ENCODE measurements around the gene MANBA.
"Not testable (repeated sequence)": the region's sequence is repeated elsewhere in the genome, so short reads cannot be mapped to it uniquely, and the experiment has no call there.

MANBA gene

DNA sequence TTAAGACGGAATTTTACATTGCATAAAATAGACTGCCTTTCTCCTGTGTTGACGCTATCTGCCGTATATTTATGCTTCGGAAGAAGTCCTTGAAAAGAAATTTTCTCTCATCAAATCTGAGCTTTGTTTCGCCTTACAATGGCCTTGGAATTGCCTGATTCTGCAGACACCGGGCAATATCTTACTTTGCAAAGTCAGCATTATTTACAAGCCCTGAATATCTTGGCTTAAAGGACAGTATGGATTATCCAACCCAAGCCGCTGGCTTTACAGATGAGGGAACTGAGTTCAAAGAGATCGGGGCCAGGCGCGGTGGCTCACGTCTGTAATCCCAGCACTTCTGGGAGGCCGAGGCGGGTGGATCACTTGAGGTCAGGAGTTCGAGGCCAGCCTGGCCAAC lies 1.1 kb upstream of the MANBA start:
- DNase-seq (ENCODE audit: low spot score) = no peak

DNA sequence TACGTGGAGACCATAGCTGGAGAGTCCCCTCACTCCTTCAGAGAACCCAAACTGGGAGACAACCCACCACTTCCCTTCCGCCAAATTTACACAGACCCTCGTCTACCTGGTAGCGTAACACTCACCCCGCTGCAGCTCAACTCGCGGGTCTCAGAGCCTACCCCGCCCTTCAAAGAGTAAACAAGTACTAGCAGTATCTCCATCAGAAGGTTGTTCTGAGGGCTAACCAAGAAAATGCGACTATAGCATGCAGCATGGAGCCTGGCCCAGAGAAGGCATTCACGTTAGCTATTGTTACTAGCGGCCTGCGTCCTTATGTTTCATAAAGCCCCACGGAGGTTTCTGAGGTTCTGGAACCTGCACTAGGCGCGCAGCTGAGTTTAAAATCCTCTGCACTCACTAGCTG lies 531 bp upstream of the MANBA start:
- DNase-seq (ENCODE audit: low spot score) = peak; percentile 7

DNA sequence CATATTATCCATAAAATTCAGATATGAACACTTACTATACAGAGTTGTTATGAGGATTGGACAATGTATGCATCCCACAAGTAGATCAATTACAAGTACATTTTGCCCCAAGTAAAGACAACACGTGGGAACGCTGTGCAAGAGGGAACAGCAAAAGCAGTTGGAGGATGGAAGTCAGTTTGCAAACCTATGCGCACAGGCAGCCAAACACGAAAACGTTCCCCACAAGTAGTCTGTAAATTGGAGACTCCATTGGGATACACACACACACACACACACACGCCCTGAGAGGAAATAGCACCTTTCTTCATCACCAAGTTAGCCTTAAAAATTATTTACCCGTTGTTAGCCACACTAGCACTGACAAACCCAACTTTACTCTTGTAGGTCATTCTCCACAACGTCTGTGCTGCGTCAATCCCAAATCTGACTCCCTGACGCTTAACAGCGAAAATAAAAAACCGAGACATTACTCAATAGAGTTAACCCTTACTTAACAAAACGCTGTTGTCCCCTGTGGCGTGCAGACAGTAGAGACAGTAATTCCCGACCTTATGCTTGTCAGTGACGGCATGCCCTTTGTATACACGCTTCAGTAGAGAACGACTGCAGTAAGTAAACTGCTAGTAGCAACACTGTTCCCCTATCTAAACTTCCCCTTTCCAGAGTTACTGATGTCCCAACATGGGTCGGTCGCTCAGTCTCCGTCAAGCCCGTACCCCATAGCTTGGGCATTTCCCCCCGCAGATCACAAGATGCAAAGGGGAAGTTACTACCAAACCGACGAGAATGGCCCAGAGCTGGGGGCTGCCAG lies 730 bp downstream of the MANBA start:
- DNase-seq (ENCODE audit: low spot score) = peak; percentile 4

DNA sequence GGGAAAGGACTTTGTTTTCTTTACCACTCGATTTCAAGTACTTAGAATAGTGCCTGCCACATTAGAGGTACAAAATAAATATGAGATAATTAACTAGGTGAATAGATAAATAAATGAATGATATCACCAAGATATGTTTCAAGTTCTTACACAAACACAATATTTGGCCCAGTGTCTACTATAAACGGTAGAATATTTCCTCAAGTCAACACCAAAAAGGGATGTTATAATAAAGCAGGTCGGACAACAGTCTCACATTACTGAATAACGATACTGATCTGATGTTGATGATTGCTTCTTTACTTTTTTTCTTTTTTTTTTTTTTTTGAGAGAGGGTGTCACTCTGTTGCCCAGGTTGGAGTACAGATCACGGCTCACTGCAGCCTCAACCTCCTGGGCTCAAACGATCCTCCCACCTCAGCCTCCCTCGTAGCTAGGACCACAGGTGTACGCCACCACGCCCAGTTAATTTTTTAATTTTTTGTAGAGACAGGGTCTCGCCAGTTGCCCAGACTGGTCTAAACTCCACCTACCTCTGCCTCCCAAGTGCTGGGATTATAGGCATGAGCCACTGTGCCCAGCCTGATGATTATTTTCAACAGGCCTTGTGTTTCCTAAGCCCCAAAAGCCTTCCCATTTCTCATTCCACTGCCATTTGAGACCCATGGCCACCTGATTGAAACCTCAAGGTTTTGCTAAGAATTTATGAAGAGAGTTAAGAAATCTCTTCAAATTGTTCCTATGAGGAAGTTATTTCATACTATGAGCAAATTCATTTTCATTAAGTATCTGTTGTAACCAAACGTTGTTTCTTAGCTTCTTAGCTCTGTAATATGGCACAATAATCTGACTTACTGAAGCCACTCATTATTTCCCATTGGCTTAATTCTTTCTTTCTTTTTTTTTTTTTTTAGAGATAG lies 2.3 kb downstream of the MANBA start:
- DNase-seq (ENCODE audit: low spot score) = no peak

DNA sequence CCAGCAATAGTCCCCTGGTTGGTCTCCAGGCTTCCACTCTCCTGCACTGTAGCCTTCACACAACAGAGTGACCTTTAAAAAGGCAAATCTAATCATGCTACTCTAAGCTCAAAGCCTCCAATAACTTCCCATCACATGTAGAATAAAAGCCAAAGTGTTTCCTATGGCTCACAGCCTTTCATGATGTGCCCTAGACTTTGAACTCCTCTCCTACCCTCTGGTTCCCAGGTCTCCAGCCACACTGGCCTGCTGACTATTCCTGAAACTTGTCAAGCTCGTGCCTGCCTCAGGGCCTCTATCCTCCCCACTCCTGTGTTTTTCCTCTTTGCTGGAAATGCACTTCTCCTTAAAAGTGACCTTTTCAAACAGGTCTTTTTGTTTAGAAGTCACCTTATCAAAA lies 3.1 kb downstream of the MANBA start:
- no peak for DNase-seq (ENCODE audit: low spot score)

DNA sequence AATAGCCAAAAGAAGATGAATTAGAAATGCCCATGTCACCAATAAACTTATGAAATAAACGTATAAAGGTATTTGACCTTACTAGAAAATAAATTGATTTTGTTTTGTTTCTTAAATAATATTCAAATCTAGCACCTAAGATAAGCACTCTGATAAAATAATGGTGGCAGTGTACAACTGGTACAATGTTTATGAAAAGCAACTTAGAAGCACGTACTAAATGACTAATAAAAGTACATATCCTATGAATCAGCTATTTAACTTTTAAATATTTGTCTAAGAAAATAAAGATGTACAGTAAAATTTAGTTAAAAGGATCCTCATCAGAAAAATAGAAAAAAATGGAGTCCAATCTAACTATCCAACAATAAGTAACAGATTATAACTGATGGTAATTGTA lies 6.7 kb downstream of the MANBA start:
- DNase-seq (ENCODE audit: low spot score) = no peak

DNA sequence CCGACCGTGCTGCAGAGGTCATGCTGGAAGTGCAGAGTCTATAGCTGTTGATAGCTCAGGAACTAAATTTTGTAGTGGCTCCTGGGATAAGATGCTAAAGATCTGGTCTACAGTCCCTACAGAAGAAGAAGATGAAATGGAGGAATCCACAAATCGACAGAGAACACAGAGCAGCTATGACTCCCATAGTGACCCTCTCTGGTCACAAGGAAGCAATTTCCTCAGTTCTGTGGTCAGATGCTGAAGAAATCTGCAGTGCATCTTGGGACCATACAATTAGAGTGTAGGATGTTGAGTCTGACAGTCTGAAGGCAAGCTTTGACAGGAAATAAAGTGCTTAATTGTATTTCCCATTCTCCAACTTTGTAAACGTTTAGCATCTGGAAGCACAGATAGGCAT lies 8.8 kb downstream of the MANBA start:
- no peak for DNase-seq (ENCODE audit: low spot score)

DNA sequence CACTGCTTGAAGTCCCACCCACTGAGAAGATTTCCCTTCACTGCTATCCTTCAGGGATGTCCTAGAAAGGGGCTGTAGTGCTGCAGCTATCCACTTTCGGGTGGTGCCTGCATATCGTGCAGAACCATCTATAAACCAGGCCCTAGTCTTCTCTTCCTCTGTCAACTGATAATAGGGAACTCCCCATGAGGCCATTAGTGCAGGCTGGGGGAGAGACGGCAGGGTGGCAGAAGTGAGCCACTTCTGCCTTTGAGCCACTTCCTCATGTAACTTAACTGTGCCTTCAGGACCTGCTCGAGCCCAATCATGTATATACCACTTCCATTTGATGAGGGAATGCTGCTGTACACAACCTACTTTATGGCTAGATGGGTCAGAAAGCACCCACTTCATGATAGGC lies 17.4 kb downstream of the MANBA start:
- not testable (repeated sequence) for DNase-seq (ENCODE audit: low spot score)

DNA sequence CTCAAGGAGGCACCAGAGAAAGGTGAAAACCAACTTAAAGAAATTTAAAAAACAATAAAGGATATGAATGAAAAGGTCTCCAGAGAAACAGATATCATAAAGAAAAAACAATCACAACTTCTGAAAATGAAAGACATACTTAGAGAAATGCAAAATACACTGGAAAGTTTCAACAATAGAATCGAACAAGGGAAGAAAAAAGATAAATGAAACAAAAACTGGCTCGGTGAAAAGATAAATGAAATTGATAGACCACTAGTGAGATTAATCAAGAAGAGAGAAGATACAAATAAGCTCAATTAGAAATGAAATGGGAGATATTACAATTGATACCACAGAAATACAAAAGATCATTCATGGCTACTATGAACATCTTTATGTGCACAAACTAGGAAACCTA lies 22.0 kb downstream of the MANBA start:
- not testable (repeated sequence) for DNase-seq (ENCODE audit: low spot score)

DNA sequence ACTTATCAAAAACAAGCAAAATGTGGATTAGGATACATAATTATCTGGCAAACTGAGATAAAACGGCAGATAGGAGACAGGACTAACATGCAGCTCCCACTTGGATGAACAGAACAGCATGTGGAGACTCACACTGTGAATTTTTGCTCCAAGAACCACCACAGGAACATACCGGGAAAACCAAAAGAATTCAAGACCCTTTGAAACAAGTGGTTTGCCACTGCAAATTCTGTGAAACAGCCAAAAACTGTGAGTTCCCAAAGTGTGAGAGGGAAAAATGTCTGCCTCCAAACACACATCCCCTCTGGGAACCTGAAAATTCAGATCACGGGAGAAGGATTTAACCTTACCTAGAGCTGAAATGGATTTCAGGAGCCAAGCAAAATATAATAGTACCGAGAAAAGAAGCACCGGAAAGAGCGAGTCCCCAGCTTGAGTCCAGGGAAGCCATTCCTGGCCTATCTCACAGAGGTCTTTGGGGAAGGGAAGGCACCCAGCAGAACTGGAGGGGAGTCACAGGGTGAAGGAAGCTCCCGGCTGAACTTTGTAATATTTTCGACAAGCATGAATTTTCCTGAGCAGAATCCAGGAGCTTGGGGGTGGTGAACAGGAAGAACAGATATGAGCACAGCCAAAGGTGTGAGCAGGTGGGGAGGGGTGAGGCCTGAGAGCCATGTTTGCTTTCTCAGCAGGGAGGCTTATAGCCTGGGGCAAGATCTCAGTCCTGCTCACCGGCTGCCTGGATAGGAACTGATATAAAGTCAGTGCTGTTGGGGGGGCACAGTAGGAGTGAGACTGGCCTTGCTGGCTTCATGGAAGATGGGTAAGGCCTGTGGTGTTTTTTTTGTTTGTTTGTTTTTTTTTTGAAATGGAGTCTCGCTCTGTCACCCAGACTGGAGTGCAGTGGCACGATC lies 23.9 kb downstream of the MANBA start:
- DNase-seq (ENCODE audit: low spot score) = no peak

DNA sequence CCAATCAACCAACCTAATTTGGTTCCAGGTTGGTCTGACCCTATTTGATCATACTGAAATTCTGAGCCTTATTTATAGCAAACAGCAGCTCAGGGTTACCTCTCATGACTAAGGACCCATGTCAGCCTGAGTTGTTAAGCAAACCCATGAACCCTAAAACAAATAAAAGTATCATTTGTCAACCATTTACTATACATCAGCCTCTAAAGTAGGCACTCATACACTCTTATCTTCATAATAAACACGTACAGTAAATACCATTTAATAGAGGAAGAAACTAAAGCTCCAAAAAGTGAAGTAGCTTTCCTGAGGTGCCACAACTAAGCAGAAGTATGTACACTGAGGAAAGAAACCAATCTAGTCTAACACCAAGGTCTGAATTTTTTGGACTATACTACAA lies 25.2 kb downstream of the MANBA start:
- DNase-seq (ENCODE audit: low spot score) = no peak

DNA sequence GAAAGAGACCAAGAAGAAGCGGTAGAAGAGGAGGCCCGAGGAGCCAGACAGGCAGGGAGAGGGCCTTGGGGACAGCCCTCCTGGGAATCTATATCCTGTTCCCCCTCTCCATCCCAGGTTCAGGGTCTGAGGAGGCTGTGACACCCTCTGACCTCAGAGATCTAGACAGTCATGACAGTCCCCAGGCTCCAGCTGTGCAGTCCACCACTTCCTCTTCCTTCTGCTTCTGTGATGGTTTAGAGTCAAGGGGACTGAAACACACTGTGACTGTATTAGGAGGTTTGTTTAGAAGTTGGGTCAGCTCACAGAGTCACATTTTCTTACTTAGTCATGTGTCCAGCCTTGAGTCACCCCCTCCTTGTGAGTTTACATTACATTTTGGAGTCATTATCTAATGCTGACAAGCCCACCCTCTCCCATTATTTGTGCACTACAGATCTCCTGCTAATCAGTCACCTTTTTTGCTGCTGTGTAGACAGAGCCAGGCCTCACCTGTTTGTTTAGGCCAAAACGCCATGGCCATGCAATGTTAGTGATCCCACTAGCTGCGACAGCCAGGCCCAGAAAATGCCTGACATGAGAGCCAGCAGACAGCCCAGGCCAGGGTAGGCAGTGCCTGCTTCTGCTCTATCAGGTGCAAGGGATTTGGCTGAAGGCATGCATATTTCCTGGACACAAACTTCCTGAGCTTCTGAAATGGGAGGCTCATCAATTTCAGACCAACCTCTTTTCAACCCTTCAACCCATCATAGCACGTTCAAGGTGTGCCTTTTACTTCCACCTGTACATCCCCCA lies 26.0 kb downstream of the MANBA start:
- no peak for DNase-seq (ENCODE audit: low spot score)

DNA sequence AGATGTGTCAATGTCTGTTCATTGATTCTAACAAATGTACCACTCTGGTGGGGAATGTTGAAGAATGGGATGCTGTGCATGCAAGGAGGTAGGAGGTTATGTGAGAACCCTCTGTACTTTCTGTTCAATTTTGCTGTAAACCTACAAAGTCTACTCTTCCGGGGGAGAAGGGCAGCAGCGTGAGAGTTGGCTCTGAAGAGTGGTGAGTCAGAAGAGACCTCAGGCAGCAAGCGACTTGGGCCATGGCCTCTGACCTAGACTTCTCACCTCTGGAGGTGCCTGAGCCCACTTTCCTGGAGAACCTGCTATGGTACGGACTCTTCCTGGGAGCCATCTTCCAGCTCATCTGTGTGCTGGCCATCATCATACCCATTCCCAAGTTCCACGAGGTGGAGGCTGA lies 26.7 kb downstream of the MANBA start:
- no peak for DNase-seq (ENCODE audit: low spot score)

DNA sequence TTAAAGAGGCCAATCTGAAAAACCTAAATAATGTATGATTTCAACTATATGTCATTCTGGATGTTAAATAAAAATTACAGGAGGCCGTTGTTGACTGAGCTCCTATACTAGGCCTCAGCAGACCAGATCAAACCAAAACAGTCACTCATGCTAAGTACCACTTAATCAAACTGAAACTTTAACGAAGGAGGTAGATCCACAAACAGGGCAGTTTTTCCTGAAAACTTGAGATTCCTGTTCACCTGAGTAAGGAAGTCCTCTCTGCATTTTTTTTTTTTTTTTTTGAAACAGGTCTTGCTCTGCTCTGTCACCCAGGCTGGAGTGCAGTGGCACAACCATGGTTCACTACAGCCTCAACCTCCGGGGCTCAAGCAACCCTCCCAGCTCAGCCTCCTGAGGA lies 27.7 kb downstream of the MANBA start:
- DNase-seq (ENCODE audit: low spot score) = no peak

DNA sequence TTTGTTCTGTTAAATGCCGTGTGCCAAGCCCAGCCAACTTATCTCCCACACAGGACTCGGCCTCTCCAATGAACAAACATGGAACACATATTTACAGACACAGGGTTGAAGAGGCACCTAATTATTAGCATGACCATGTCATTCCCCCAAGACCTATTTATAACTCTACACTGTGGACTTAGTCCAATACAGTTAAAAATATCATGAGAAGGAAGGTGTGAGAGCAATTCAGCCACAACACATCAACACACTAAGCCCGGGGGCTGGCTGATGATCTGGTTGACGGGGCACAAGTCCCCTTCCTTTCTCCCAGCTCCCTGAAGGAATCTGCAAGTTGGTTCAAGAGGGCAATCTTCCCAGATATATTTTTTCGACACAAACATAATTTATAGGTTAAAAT lies 28.1 kb downstream of the MANBA start:
- no peak for DNase-seq (ENCODE audit: low spot score)

DNA sequence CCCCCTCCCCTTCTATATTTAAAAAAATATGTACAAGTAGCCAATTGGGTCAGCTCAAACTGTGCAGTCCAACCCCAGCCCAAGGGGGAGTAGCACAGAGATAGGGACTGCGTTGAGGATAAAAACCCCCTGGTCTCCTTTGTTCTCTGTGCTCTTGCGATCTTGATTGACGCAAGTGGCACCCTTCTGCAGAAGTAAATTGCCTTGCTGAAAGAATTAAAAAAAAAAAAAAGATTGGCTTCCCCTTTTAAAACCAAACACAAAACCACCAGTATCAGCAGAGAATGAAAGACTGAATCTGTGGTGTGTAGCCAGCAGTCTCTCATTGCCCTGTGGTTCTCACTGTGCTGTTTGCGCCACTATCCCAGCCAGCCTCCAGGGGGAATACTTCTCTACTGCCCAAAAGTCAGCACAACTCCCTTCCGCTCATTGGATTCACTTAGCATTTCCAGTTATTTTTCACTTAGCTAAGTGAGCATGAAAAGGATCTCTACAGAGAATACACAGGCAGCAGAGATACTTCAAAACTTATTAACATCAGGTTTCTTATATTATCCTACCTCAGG lies 29.7 kb downstream of the MANBA start:
- no peak for DNase-seq (ENCODE audit: low spot score)

DNA sequence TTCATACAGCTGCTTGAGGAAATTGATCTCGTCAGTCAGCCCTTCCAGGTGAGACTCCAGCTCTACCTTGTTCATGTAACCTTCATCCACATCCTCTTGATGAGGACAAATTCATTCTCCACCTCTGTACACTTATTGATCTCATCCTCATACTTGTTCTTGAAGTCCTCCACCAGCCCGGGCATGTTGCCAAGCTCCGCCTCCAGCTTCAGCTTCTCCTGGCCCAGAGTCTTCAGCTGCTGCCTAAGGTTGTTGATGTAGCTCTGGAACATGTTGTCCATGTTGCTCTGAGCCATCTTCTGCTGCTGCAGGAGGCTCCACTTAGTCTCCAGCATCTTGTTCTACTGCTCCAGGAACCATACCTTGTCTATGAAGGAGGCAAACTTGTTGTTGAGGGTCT lies 31.3 kb downstream of the MANBA start:
- DNase-seq (ENCODE audit: low spot score) = not testable (repeated sequence)

DNA sequence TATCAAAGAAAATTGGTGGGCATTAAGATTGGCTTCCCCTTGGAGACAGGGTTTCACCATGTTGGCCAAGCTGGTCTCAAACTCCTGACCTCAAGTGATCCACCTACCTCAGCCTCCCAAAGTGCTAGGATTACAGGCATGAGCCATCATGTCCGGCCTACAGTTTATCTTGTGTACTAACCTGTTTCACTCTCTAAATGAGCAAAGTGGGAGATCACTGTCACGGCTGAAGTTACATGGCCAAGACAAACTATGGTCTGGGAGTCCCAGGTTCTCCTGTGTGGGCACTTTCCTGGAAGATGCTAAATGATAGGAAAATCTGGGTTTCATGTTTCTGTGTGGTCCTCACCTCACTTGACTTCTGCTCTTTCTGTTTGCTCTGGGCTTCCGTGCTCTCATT lies 33.8 kb downstream of the MANBA start:
- not testable (repeated sequence) for DNase-seq (ENCODE audit: low spot score)

DNA sequence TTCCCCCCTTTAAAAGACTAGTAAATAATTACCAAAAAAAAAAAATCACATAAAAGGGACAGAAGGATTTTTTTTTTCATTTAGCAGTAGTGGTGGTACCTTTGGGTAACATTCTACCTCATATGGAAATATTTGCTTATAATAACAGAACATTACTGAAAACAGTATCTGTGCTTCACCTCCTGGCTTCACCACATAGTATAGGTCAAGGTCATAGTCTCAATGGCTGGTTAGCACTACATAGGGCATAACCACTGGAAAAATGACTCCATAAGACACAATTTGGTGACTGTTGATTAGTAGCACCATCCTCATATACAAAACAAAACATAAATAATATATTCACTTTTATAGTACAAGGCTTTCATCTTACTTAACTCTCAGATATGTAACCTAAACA lies 34.7 kb downstream of the MANBA start:
- no peak for DNase-seq (ENCODE audit: low spot score)

DNA sequence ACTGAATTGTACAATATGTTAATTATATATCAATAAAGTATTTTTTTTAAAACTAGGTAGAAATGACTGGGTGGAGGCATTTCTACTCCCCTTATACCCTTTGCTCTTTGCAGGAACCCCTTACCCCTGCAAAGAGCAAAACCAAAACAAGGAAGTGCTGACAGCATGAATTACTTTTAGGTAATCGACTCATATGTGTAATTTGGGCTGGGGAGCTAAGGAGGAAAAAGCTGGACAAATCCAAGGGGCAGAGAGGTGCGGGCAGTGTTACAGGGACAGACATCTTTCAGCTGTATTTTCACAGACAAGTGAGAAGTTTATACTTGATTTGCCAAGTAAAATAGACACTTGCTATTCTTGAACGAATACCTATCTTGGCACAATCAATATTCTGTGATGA lies 35.5 kb downstream of the MANBA start:
- DNase-seq (ENCODE audit: low spot score) = no peak

DNA sequence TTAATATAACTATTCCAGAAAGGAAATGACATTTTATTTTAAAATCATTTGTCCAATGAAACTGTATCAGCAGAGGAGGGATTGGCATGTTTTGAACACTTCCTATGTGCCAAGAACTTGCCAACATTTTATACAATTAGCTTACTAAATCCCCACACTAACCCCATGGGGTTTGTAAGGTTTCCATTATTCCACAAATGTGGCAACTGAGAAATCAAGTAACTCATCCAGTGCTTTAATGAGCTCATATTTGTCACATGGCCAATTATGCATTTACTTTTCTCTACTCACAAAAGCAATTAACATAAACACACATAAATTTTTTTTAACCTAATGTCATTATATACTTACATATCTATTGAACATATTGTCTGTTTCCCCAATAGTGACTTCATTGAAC lies 37.3 kb downstream of the MANBA start:
- DNase-seq (ENCODE audit: low spot score) = no peak
